Measurements from ENCODE around the gene EHD1. TPM values are rescaled to one million over a fixed set of nuclear protein-coding genes. Genes with fewer than 3 reads are reported as not detected.
A peak's percentile ranks its signal among the peaks of the same experiment; 100 is the strongest.

EHD1 gene
- total and polyA plus RNA-seq, 9 of the 15 experiments (the other 6 are each of a cell fraction or from before 2014, with no cell fraction given) = 0.46 to 65.0 (median 16.4) TPM

- TF ChIP-seq DIDO1 (tag; IDR thresholded peaks at IDR 0.05; ENCODE audit: low read depth) (no peak), KAT7 (CRISPR knock-in tag; IDR thresholded peaks at IDR 0.05; ENCODE audit: borderline replicate concordance) (no peak), ATF6 (CRISPR knock-in tag; IDR thresholded peaks at IDR 0.05) (no peak), ZNF277 (CRISPR knock-in tag; IDR thresholded peaks at IDR 0.05; ENCODE audit: borderline replicate concordance) (no peak), ZNF407 (IDR thresholded peaks at IDR 0.05; ENCODE audit: low read depth) (no peak), ZNF217 (CRISPR knock-in tag; IDR thresholded peaks at IDR 0.05) (no peak), ARID1B (IDR thresholded peaks at IDR 0.05) (no peak), ZFX (CRISPR knock-in tag; IDR thresholded peaks at IDR 0.05) (no peak), KDM1A (IDR thresholded peaks at IDR 0.05) (0 out of 4 replicates have a peak, but pooled peaks of 1 of the 2 experiments have one; percentile 28), ZFP30 (CRISPR knock-in tag; IDR thresholded peaks at IDR 0.05; ENCODE audit: borderline replicate concordance) (no peak), HOMEZ (CRISPR knock-in tag; IDR thresholded peaks at IDR 0.05) (no peak), MLLT1 (IDR thresholded peaks at IDR 0.05) (peak in 1 of 2 experiments; percentile 88; a peak in 2 of 4 replicates), EGR1 (conservative IDR thresholded peaks at IDR 0.05) (no peak), PHB (CRISPR knock-in tag; IDR thresholded peaks at IDR 0.05) (no peak)
Measured at GRCh38 chr11:64810891-64811272, 67.5 kb downstream of the EHD1 start (continued).

Data from K562 (cell line).